H9 (cell line): ENCODE measurements around the gene TRAPPC8. TPM values are rescaled to one million over a fixed set of nuclear protein-coding genes. Genes with fewer than 3 reads are reported as not detected.

Source experiments
- DNase-seq: peaks from one replicate; pipeline ENCODE4 v3.0.0-alpha.2; 2017
- H2AFZ ChIP-seq: one replicate; pipeline ENCODE4 v1.6.1; 2013; ENCODE audit warnings: mild to moderate bottlenecking, low read length, control low read depth, moderate library complexity
- H2AK5ac ChIP-seq: 2 replicates; pipeline ENCODE4 v1.6.1; 2013; ENCODE audit warnings: low read length, control low read depth, mixed read lengths; ENCODE audit not compliant: insufficient read length
- H2BK120ac ChIP-seq: one replicate; pipeline ENCODE4 v1.6.1; 2013; ENCODE audit warnings: low read depth, mild to moderate bottlenecking, low read length, control low read depth, inconsistent platforms; ENCODE audit not compliant: poor library complexity, severe bottlenecking
- H2BK12ac ChIP-seq: 2 replicates; pipeline ENCODE4 v1.6.1; 2013; ENCODE audit warnings: low read length, control low read depth, mixed read lengths, low read depth; ENCODE audit not compliant: insufficient read length
- H2BK15ac ChIP-seq: 2 replicates; pipeline ENCODE4 v1.6.1; 2013; ENCODE audit warnings: low read depth, low read length, control low read depth
- H2BK20ac ChIP-seq: one replicate; pipeline ENCODE4 v1.6.1; 2013; ENCODE audit warnings: low read depth, mild to moderate bottlenecking, low read length, control low read depth, inconsistent platforms; ENCODE audit not compliant: poor library complexity, severe bottlenecking
- H2BK5ac ChIP-seq: 2 replicates; pipeline ENCODE4 v1.6.1; 2013; ENCODE audit warnings: low read length, control low read depth, mixed read lengths; ENCODE audit not compliant: insufficient read length
- H3K14ac ChIP-seq: 2 replicates; pipeline ENCODE4 v1.6.1; 2013; ENCODE audit warnings: low read length, control low read depth; ENCODE audit not compliant: insufficient read depth
- H3K18ac ChIP-seq: 2 replicates; pipeline ENCODE4 v1.6.1; 2013; ENCODE audit warnings: low read depth, mild to moderate bottlenecking, mixed read lengths, low read length, control low read depth; ENCODE audit not compliant: insufficient read length
- H3K23ac ChIP-seq: 2 replicates; pipeline ENCODE4 v1.6.1; 2013; ENCODE audit warnings: low read length, control low read depth, mixed read lengths, low read depth; ENCODE audit not compliant: insufficient read length
- H3K23me2 ChIP-seq: 2 replicates; pipeline ENCODE4 v1.6.1; 2013; ENCODE audit warnings: low read depth, mild to moderate bottlenecking, mixed read lengths, low read length, control low read depth; ENCODE audit not compliant: insufficient read length, poor library complexity, severe bottlenecking
- H3K27ac ChIP-seq: 2 replicates; pipeline ENCODE4 v1.5.1; 2013; ENCODE audit warnings: low read length, control low read depth, mixed read lengths, low read depth; ENCODE audit not compliant: insufficient read length
- H3K27me3 ChIP-seq: 2 replicates; pipeline ENCODE4 v1.6.1; 2013; ENCODE audit warnings: low read length, control low read depth, inconsistent platforms; ENCODE audit not compliant: insufficient read depth
- H3K4ac ChIP-seq: 2 replicates; pipeline ENCODE4 v1.6.1; 2013; ENCODE audit warnings: low read depth, mild to moderate bottlenecking, control low read depth, inconsistent platforms, low read length, moderate library complexity
- H3K4me1 ChIP-seq: 2 replicates; pipeline ENCODE4 v1.6.1; 2013; ENCODE audit warnings: low read length, control low read depth, inconsistent platforms; ENCODE audit not compliant: insufficient read depth
- H3K4me2 ChIP-seq: 2 replicates; pipeline ENCODE4 v1.6.1; 2013; ENCODE audit warnings: low read length, control low read depth, mixed read lengths; ENCODE audit not compliant: insufficient read length, insufficient read depth
- H3K56ac ChIP-seq: 2 replicates; pipeline ENCODE4 v1.6.1; 2013; ENCODE audit warnings: low read depth, mild to moderate bottlenecking, mixed read lengths, low read length, control low read depth; ENCODE audit not compliant: insufficient read length
- H3K79me1 ChIP-seq: 2 replicates; pipeline ENCODE4 v1.6.1; 2013; ENCODE audit warnings: low read depth, mild to moderate bottlenecking, moderate library complexity, low read length, control low read depth, inconsistent platforms; ENCODE audit not compliant: insufficient read depth, poor library complexity, severe bottlenecking
- H3K79me2 ChIP-seq: 2 replicates; pipeline ENCODE4 v1.6.1; 2013; ENCODE audit warnings: low read length, control low read depth, inconsistent platforms; ENCODE audit not compliant: insufficient read depth
- H3K9ac ChIP-seq: 2 replicates; pipeline ENCODE4 v1.6.1; 2013; ENCODE audit warnings: low read length, control low read depth, mixed read lengths; ENCODE audit not compliant: insufficient read length; ENCODE audit errors: extremely low read depth
- H3K9me3 ChIP-seq: one replicate; pipeline ENCODE4 v1.6.1; 2013; ENCODE audit warnings: low read depth, low read length, inconsistent platforms; ENCODE audit not compliant: control insufficient read depth
- H3T11ph ChIP-seq: one replicate; pipeline ENCODE4 v1.6.1; 2013; ENCODE audit warnings: mild to moderate bottlenecking, low read length, control low read depth, inconsistent platforms
- H4K20me1 ChIP-seq: one replicate; pipeline ENCODE4 v1.6.1; 2013; ENCODE audit not compliant: control insufficient read depth, insufficient read length, insufficient read depth
- H4K5ac ChIP-seq: 2 replicates; pipeline ENCODE4 v1.6.1; 2013; ENCODE audit warnings: low read depth, mild to moderate bottlenecking, mixed read lengths, low read length, control low read depth; ENCODE audit not compliant: insufficient read length
- H4K8ac ChIP-seq: replicated peaks from 2 replicates; pipeline ENCODE4 v1.6.1; 2013; ENCODE audit warnings: low read length, control low read depth, mixed read lengths, low read depth; ENCODE audit not compliant: insufficient read length
- H4K91ac ChIP-seq: 2 replicates; pipeline ENCODE4 v1.6.1; 2013; ENCODE audit warnings: low read depth, mild to moderate bottlenecking, moderate library complexity, mixed read lengths, low read length, control low read depth; ENCODE audit not compliant: insufficient read length
- H3K27ac Mint-ChIP-seq, 3 experiments: 2 replicates in 2 of 3; 3 replicates in 1 of 3; pipeline ENCODE4 v1.8.0; 2020 to 2021; ENCODE audit warnings: mixed read lengths in 3 of 3, mild to moderate bottlenecking in 1 of 3, moderate library complexity in 1 of 3
- H3K27me3 Mint-ChIP-seq: 2 replicates; pipeline ENCODE4 v1.8.0; 2021; ENCODE audit warnings: low read depth, mild to moderate bottlenecking, moderate library complexity, mixed read lengths
- H3K36me3 Mint-ChIP-seq, 3 experiments: 2 replicates in 2 of 3; 3 replicates in 1 of 3; pipeline ENCODE4 v1.8.0; 2020 to 2021; ENCODE audit warnings: low read depth in 3 of 3, mixed read lengths in 3 of 3; ENCODE audit not compliant: insufficient read depth in 1 of 3
- H3K4me1 Mint-ChIP-seq, 2 experiments: 2 replicates each; pipeline ENCODE4 v1.8.0; 2020; ENCODE audit warnings: mixed read lengths in 2 of 2
- H3K4me3 Mint-ChIP-seq, 2 experiments: 2 replicates in 1 of 2; 3 replicates in 1 of 2; pipeline ENCODE4 v1.8.0; 2020 to 2021; ENCODE audit warnings: mild to moderate bottlenecking in 2 of 2, mixed read lengths in 2 of 2, moderate library complexity in 1 of 2
- H3K9me3 Mint-ChIP-seq, 2 experiments: 2 replicates in 1 of 2; 3 replicates in 1 of 2; pipeline ENCODE4 v1.8.0; 2020; ENCODE audit warnings: mild to moderate bottlenecking in 2 of 2, mixed read lengths in 2 of 2, moderate library complexity in 1 of 2
- WGBS: extraction: QIAGEN DNeasy Blood & Tissue Kit; methylation state at CpG from one replicate; pipeline ENCODE4 v1.1.7; 2013; ENCODE audit warnings: missing lambda C conversion rate, low lambda C conversion rate, mixed read lengths; ENCODE audit not compliant: insufficient read length; ENCODE audit errors: extremely low coverage; 5-methylcytosine and 5-hydroxymethylcytosine counted together
- total RNA-seq: library from RNA; stranded (reverse); gene quantifications from 2 replicates; pipeline ENCODE4 v1.2.1, GENCODE V29; 2021
- TF ChIP-seq, protein P1 (sequence below): fragments of 200-600 bp; sonication (generic); conservative IDR thresholded peaks from 3 replicates; pipeline ENCODE4 v1.8.0; 2021; ENCODE audit warnings: antibody characterized with exemption, mild to moderate bottlenecking

Gene TRAPPC8
- total RNA-seq, 1 experiment from 2014 or later: 40.4 TPM

DNA sequence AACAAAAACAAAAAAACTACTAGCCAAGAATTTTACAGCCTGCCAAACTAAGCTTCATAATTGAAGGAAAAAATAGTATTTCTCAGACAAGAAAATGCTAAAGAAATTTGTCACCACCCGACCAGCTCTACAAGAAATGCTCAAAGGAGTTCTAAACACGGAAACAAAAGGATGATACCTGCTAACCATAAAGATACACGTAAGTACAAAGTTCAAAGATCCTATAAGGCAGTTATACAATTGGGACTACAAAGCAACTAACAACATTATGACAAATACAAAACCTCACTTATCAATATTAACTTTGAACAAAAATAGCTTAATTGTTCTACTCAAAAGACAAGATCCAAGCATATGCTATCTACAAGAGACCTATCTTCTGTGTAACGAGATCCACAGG is 64.6 kb downstream of the TRAPPC8 start:
- Histone ChIP-seq H3K27ac (no peak overlapping the region), H2BK15ac (no peak overlapping the region), H4K8ac (no peak overlapping the region), H3K4me2 (no peak overlapping the region), H3K9ac (no peak overlapping the region), H3K79me2 (no peaks in the 10 kb centered on the region), H3K4ac (no peak overlapping the region), H4K91ac (no peak overlapping the region), H4K20me1 (no peaks in the 10 kb centered on the region), H2AK5ac (no peak overlapping the region), H2AFZ (no peak overlapping the region), H3K18ac (no peak overlapping the region), H2BK20ac (no peak overlapping the region), H4K5ac (no peak overlapping the region), H3K14ac (no peak overlapping the region), H3K9me3 (no peaks in the 10 kb centered on the region), H3K23me2 (no peaks in the 10 kb centered on the region), H3T11ph (no peak overlapping the region), H3K79me1 (no peaks in the 10 kb centered on the region), H3K27me3 (no peaks in the 10 kb centered on the region), H3K56ac (no peak overlapping the region), H2BK5ac (no peak overlapping the region), H3K4me1 (no peaks in the 10 kb centered on the region), H2BK120ac (no peak overlapping the region), H3K23ac (no peak overlapping the region), H2BK12ac (no peak overlapping the region)
- no peak for DNase-seq
- H3K4me3 Mint-ChIP-seq: no peak overlapping the region
- no CpG with 5 or more reads among the region's 4 CpGs for WGBS
- H3K27me3 Mint-ChIP-seq: no peaks in the 10 kb centered on the region
- peaks cover 2 to 4% of the 10 kb centered on the region in 2 experiments; a peak in 3 of 5 replicates for H3K9me3 Mint-ChIP-seq
- H3K4me1 Mint-ChIP-seq: no peaks in the 10 kb centered on the region
- H3K27ac Mint-ChIP-seq: peak overlapping the region in 1 of 3 experiments; percentile 1; a peak in 2 of 7 replicates
- TF ChIP-seq, protein P1, sequence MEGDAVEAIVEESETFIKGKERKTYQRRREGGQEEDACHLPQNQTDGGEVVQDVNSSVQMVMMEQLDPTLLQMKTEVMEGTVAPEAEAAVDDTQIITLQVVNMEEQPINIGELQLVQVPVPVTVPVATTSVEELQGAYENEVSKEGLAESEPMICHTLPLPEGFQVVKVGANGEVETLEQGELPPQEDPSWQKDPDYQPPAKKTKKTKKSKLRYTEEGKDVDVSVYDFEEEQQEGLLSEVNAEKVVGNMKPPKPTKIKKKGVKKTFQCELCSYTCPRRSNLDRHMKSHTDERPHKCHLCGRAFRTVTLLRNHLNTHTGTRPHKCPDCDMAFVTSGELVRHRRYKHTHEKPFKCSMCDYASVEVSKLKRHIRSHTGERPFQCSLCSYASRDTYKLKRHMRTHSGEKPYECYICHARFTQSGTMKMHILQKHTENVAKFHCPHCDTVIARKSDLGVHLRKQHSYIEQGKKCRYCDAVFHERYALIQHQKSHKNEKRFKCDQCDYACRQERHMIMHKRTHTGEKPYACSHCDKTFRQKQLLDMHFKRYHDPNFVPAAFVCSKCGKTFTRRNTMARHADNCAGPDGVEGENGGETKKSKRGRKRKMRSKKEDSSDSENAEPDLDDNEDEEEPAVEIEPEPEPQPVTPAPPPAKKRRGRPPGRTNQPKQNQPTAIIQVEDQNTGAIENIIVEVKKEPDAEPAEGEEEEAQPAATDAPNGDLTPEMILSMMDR: no peak
- peaks cover 48 to 77% (median 69%) of the 10 kb centered on the region in 3 experiments for H3K36me3 Mint-ChIP-seq
